Calu3 (cell line): ENCODE results near the gene PTPRF. TPM values are rescaled to one million over a fixed set of nuclear protein-coding genes. Genes with fewer than 3 reads are reported as not detected.

Source experiments
- BruUV-seq: library from RNA; stranded (reverse); fragments of 400-500 nt; replicated peaks from 2 replicates; lab custom pipeline; 2021; lab: Mats Ljungman, UMichigan
- CTCF ChIA-PET: fragments of 300-600 bp; sonication (Branson Sonifier 250); formaldehyde crosslinking; loops from one replicate; lab custom pipeline; 2022; ENCODE audit warnings: antibody characterized with exemption; lab: Charles Lee
- DNase-seq: peaks from one replicate; pipeline ENCODE4 v3.0.0; 2022
- H3K27ac Mint-ChIP-seq: one replicate; pipeline ENCODE4 v1.8.0; 2022; ENCODE audit warnings: mixed read lengths; ENCODE audit not compliant: unreplicated experiment
- H3K27me3 Mint-ChIP-seq: one replicate; pipeline ENCODE4 v1.8.0; 2022; ENCODE audit warnings: mixed read lengths; ENCODE audit not compliant: unreplicated experiment
- H3K36me3 Mint-ChIP-seq: one replicate; pipeline ENCODE4 v1.8.0; 2022; ENCODE audit warnings: mild to moderate bottlenecking, moderate library complexity, mixed read lengths; ENCODE audit not compliant: insufficient read depth, unreplicated experiment
- H3K4me1 Mint-ChIP-seq: one replicate; pipeline ENCODE4 v1.8.0; 2022; ENCODE audit warnings: mild to moderate bottlenecking, low read depth, mixed read lengths; ENCODE audit not compliant: unreplicated experiment
- H3K4me3 Mint-ChIP-seq: one replicate; pipeline ENCODE4 v1.8.0; 2022; ENCODE audit warnings: mild to moderate bottlenecking, low read depth, moderate library complexity, mixed read lengths; ENCODE audit not compliant: unreplicated experiment
- H3K9me3 Mint-ChIP-seq: one replicate; pipeline ENCODE4 v1.8.0; 2022; ENCODE audit warnings: low read depth, mixed read lengths; ENCODE audit not compliant: unreplicated experiment
- intact Hi-C: fragments of 100-400 bp; cut with micrococcal nuclease; formaldehyde crosslinking; loops from one replicate; pipeline ENCODE4 v1.10.0; 2022; ENCODE audit not compliant: unreplicated experiment
- total RNA-seq: library from RNA; stranded (reverse); gene quantifications from 2 replicates; pipeline ENCODE4 v1.2.3, GENCODE V29; 2022
- TF ChIP-seq, protein P1 (sequence below): fragments of 200-600 bp; IDR thresholded peaks from one replicate; pipeline ENCODE4 v1.8.0; 2022; ENCODE audit warnings: antibody characterized with exemption; ENCODE audit not compliant: unreplicated experiment

Gene PTPRF
- total RNA-seq, 1 experiment from 2014 or later, result 318 TPM

DNA sequence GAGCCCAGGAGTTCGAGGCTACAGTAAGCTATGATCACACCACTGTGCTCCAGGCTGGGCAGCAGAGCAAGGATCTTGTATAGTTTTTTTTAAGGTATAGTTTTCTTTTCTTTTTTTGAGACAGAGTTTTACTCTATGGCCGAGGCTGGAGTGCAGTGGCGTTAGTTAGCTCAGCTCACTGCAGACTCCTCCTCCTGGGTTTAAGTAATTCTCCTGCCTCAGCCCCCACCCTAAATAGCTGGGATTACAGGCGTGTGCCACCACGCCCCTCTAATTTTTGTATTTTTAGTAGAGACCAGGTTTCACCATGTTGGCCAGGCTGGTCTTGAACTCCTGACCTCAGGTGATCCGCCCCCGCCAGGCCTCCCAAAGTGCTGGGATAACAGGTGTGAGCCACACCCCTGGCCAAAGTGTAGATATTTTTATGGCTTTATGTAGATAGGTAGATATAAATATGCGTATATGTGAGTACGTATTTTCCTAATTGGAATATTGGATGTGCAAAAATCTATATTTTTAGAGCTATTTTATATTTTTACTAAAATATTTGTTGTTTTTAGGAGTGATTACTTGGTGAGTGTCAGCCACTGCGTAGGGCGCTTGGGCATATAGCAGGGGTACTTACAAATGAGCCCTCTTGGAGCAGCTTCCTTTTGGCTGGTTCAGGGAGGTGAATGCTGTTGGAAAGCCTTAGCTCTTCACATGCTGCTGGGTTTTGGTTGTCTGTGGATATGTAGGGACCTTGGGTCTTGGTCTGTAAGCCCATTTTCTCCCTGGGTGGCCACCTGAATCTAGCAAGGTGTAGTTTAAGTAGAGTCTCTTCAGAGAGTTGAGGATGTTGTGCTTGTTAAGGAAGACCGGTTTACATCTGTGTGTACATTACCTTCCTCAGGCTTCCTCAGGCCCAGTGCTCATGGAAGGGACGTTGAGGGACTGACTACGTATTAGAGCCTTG lies 128.8 kb downstream of the PTPRF start:
- no peaks in the 10 kb centered on the region for H3K9me3 Mint-ChIP-seq
- no peak overlapping the region for H3K4me3 Mint-ChIP-seq
- no peaks in the 10 kb centered on the region for H3K27me3 Mint-ChIP-seq
- peaks cover 81% of the 10 kb centered on the region for H3K36me3 Mint-ChIP-seq
- intact Hi-C loops, result no loop called here
- BruUV-seq, result no TSS peak
- H3K27ac Mint-ChIP-seq, result no peak overlapping the region
- TF ChIP-seq, protein P1, sequence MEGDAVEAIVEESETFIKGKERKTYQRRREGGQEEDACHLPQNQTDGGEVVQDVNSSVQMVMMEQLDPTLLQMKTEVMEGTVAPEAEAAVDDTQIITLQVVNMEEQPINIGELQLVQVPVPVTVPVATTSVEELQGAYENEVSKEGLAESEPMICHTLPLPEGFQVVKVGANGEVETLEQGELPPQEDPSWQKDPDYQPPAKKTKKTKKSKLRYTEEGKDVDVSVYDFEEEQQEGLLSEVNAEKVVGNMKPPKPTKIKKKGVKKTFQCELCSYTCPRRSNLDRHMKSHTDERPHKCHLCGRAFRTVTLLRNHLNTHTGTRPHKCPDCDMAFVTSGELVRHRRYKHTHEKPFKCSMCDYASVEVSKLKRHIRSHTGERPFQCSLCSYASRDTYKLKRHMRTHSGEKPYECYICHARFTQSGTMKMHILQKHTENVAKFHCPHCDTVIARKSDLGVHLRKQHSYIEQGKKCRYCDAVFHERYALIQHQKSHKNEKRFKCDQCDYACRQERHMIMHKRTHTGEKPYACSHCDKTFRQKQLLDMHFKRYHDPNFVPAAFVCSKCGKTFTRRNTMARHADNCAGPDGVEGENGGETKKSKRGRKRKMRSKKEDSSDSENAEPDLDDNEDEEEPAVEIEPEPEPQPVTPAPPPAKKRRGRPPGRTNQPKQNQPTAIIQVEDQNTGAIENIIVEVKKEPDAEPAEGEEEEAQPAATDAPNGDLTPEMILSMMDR, result no peak
- no peaks in the 10 kb centered on the region for H3K4me1 Mint-ChIP-seq
- no peak for DNase-seq
- CTCF ChIA-PET, result interaction anchor here (0.7 kb wide), 2 partner anchors 8 to 9 kb away, joined by 3 read pairs; partner anchors contain the start of gene KDM4A

GRCh38 chr1:43660355-43660754 lies 129.7 kb downstream of the PTPRF start:
- intact Hi-C loops, result no loop called here
- TF ChIP-seq, protein P1, result no peak
- DNase-seq, result no peak
- BruUV-seq, result no TSS peak
- no peaks in the 10 kb centered on the region for H3K27me3 Mint-ChIP-seq
- H3K4me3 Mint-ChIP-seq, result no peak overlapping the region
- peaks cover 84% of the 10 kb centered on the region for H3K36me3 Mint-ChIP-seq
- H3K4me1 Mint-ChIP-seq, result no peaks in the 10 kb centered on the region
- CTCF ChIA-PET, result interaction anchor here (0.7 kb wide), 1 partner anchor 20 kb away, joined by 3 read pairs; no protein-coding TSS in a partner anchor
- no peak overlapping the region for H3K27ac Mint-ChIP-seq
- no peaks in the 10 kb centered on the region for H3K9me3 Mint-ChIP-seq

- Mint-ChIP-seq H3K27ac (no peak overlapping the region), H3K36me3 (peaks cover 83% of the 10 kb centered on the region), H3K9me3 (no peaks in the 10 kb centered on the region), H3K4me1 (no peaks in the 10 kb centered on the region), H3K27me3 (no peaks in the 10 kb centered on the region), H3K4me3 (no peak overlapping the region)
- intact Hi-C loops, result no loop called here
- DNase-seq, result no peak
- TF ChIP-seq, protein P1, result no peak
- CTCF ChIA-PET, result interaction anchor here (1.5 kb wide), 1 partner anchor 14 kb away, joined by 3 read pairs; the partner anchor contains the start of gene KDM4A
- no TSS peak for BruUV-seq
Measured at GRCh38 chr1:43664369-43664768, 133.7 kb downstream of the PTPRF start.

DNA sequence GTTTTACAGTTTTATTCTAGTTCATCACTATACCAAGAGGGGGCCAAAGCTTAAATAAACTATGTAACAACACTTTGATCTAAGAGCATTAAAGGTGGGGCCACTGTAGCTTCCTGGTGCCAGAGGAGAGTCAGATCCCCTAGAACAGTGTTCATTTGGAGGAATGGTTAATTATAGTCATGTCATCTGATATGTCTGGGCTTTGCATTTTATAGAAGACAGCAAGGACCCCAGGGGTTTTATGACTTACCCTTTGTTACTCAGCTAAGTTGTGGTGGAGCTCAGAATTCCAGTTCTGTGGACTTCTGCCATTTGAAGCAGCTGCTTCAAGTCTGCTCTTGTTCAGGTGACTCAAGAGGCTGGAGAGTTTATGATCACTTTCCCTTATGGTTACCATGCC lies 135.9 kb downstream of the PTPRF start:
- H3K4me3 Mint-ChIP-seq, result no peak overlapping the region
- H3K27ac Mint-ChIP-seq, result no peak overlapping the region
- H3K9me3 Mint-ChIP-seq, result no peaks in the 10 kb centered on the region
- no TSS peak for BruUV-seq
- CTCF ChIA-PET, result no interaction called here
- TF ChIP-seq, protein P1, result no peak
- no peaks in the 10 kb centered on the region for H3K27me3 Mint-ChIP-seq
- peaks cover 77% of the 10 kb centered on the region for H3K36me3 Mint-ChIP-seq
- no peaks in the 10 kb centered on the region for H3K4me1 Mint-ChIP-seq
- DNase-seq, result no peak
- intact Hi-C loops, result no loop called here
